GM23338 (cell line): Measurements from ENCODE around the gene NR3C1. TPM values are rescaled to one million over a fixed set of nuclear protein-coding genes. Genes with fewer than 3 reads are reported as not detected.
"Not testable (repeated sequence)": the region's sequence is repeated elsewhere in the genome, so short reads cannot be mapped to it uniquely, and the experiment has no call there.

Source experiments
- ATAC-seq: fragments of 200-7000 bp; cut with Tn5 transposase; 3 replicates; pipeline ENCODE4 v1.9.1; 2020
- DNase-seq: peaks from one replicate; pipeline ENCODE4 v3.0.0-alpha.2; 2015; ENCODE audit warnings: low spot score
- H2AFZ ChIP-seq: fragments of 200-600 bp; sonication (generic); 2 replicates; pipeline ENCODE4 v1.8.0; 2016; ENCODE audit warnings: antibody characterized with exemption, mild to moderate bottlenecking, moderate library complexity
- H3F3A ChIP-seq: fragments of 200-600 bp; sonication (generic); replicated peaks from 2 replicates; pipeline ENCODE4 v1.8.0; 2017; ENCODE audit warnings: antibody characterized with exemption, mixed run types, low read depth
- H3K27ac ChIP-seq: fragments of 200-600 bp; sonication (generic); 2 replicates; pipeline ENCODE4 v1.6.1; 2016; ENCODE audit warnings: low read depth
- H3K27me3 ChIP-seq: fragments of 200-600 bp; sonication (generic); 2 replicates; pipeline ENCODE4 v1.8.0; 2016; ENCODE audit warnings: mild to moderate bottlenecking, mixed run types, moderate library complexity; ENCODE audit not compliant: insufficient read depth
- H3K36me3 ChIP-seq: fragments of 200-600 bp; sonication (generic); 2 replicates; pipeline ENCODE4 v1.8.0; 2016; ENCODE audit warnings: mild to moderate bottlenecking; ENCODE audit not compliant: insufficient read depth
- H3K4me1 ChIP-seq: fragments of 200-600 bp; sonication (generic); 2 replicates; pipeline ENCODE4 v1.8.0; 2016; ENCODE audit warnings: mild to moderate bottlenecking, moderate library complexity; ENCODE audit not compliant: insufficient read depth
- H3K4me2 ChIP-seq: fragments of 200-600 bp; sonication (generic); 2 replicates; pipeline ENCODE4 v1.7.1; 2017; ENCODE audit warnings: mixed run types
- H3K4me3 ChIP-seq: fragments of 200-600 bp; sonication (generic); 2 replicates; pipeline ENCODE4 v1.6.1; 2016; ENCODE audit warnings: mixed run types
- H3K79me2 ChIP-seq: fragments of 200-600 bp; sonication (generic); replicated peaks from 2 replicates; pipeline ENCODE4 v1.8.0; 2017; ENCODE audit warnings: mild to moderate bottlenecking; ENCODE audit not compliant: insufficient read depth
- H3K9me2 ChIP-seq: fragments of 200-600 bp; sonication (generic); 2 replicates; pipeline ENCODE4 v1.8.0; 2017; ENCODE audit not compliant: insufficient read depth
- H4K20me1 ChIP-seq: fragments of 200-600 bp; sonication (generic); replicated peaks from 2 replicates; pipeline ENCODE4 v1.8.0; 2017; ENCODE audit warnings: mild to moderate bottlenecking; ENCODE audit not compliant: insufficient read depth
- H3K27ac Mint-ChIP-seq: 2 replicates; pipeline ENCODE4 v1.8.0; 2020; ENCODE audit warnings: inconsistent platforms, mild to moderate bottlenecking, moderate library complexity, mixed read lengths
- H3K27me3 Mint-ChIP-seq: 3 replicates; pipeline ENCODE4 v1.8.0; 2022; ENCODE audit warnings: low read depth, mild to moderate bottlenecking, moderate library complexity, mixed read lengths, inconsistent platforms; ENCODE audit not compliant: insufficient read depth, poor library complexity
- H3K36me3 Mint-ChIP-seq: 3 replicates; pipeline ENCODE4 v1.8.0; 2021; ENCODE audit warnings: low read depth, mild to moderate bottlenecking, inconsistent platforms, moderate library complexity, mixed read lengths
- H3K4me1 Mint-ChIP-seq: 3 replicates; pipeline ENCODE4 v1.8.0; 2020; ENCODE audit warnings: mild to moderate bottlenecking, inconsistent platforms, mixed read lengths
- H3K4me3 Mint-ChIP-seq: 3 replicates; pipeline ENCODE4 v1.8.0; 2021; ENCODE audit warnings: moderate library complexity, mild to moderate bottlenecking, inconsistent platforms, mixed read lengths
- H3K9me3 Mint-ChIP-seq: 3 replicates; pipeline ENCODE4 v1.8.0; 2020; ENCODE audit warnings: moderate library complexity, mild to moderate bottlenecking, inconsistent platforms, mixed read lengths
- CREB1 ChIP-seq: fragments of 250-450 bp; sonication (Bioruptor Pico); IDR thresholded peaks from 2 replicates; pipeline ENCODE4 v1.5.0; 2020; ENCODE audit warnings: low read depth, mild to moderate bottlenecking, moderate library complexity
- JUNB ChIP-seq: IDR thresholded peaks from one replicate; pipeline ENCODE4 v1.6.1; 2016; ENCODE audit warnings: antibody characterized with exemption; ENCODE audit not compliant: unreplicated experiment
- NANOG ChIP-seq: IDR thresholded peaks from 2 replicates; pipeline ENCODE4 v1.6.1; 2016; ENCODE audit warnings: antibody characterized with exemption, borderline replicate concordance
- ZNF114 ChIP-seq: fragments of 250-450 bp; sonication (Bioruptor Pico); IDR thresholded peaks from 2 replicates; pipeline ENCODE4 v1.5.0; 2020; ENCODE audit warnings: mild to moderate bottlenecking, moderate library complexity
- ZNF331 ChIP-seq: fragments of 250-450 bp; sonication (Bioruptor Pico); IDR thresholded peaks from 2 replicates; pipeline ENCODE4 v1.5.0; 2020; ENCODE audit warnings: low read depth, mild to moderate bottlenecking, moderate library complexity
- polyA plus RNA-seq: library from polyadenylated mRNA; unstranded; fragments of >200 nt; fragmentation: Nextera tagmentation; extraction: Ambion mirVana; gene quantifications from 2 replicates; pipeline ENCODE4 v1.2.1, GENCODE V29; 2016
- total RNA-seq: library from RNA; depleted of rRNA; stranded (reverse); fragments of >200 nt; shearing (Covaris generic); gene quantifications from 2 replicates; pipeline ENCODE4 v1.2.3, GENCODE V29; 2014
- TF ChIP-seq, protein P1 (sequence below), 2 experiments: fragments of 200-600 bp in 1 of 2; sonication (generic) in 1 of 2; conservative IDR thresholded peaks; 2 replicates each; pipeline versions ENCODE4 v1.5.1 to v1.6.1; 2016 to 2017; ENCODE audit warnings: antibody characterized with exemption in 2 of 2, low read depth in 2 of 2, mild to moderate bottlenecking in 2 of 2, moderate library complexity in 1 of 2

NR3C1 gene
- total and polyA plus RNA-seq, 2 experiments from 2014 or later: 1.2 to 4.6 TPM

DNA sequence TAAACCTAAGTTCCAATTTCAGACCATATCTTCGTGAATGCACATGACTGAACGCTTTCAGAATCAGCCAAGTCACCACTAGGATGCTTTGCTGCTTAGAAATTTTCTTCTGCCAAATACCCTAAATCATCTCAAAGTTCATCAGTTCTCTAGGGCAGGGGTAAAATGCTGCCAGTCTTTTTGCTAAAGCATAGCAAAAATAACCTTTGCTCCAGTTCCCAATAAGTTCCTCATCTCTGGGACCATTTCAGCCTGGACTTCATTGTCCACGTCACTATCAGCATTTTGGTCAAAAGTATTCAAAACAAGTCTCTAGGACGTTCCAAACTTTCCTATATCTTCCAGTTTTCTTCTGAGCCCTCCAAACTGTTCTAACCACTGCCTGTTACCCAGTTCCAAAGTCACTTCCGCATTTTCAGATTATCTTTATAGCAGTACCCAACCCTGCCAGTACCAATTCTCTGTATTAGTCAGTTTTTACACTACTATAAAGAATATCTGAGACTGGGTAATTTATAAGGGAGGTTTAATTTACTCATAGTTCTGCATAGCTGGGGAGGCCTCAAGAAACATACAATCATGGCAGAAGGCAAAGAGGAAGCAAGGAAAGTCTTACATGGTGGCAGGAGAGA is 74.8 kb downstream of the NR3C1 start:
- Histone ChIP-seq H3K9me2 (peaks cover 3% of the 10 kb centered on the region; the same call in 1 of the 2 replicates), H4K20me1 (no peaks in the 10 kb centered on the region), H3K27me3 (no peaks in the 10 kb centered on the region), H3K27ac (no peak overlapping the region), H3K4me1 (no peaks in the 10 kb centered on the region), H3K79me2 (no peaks in the 10 kb centered on the region), H2AFZ (no peak overlapping the region), H3K36me3 (no peaks in the 10 kb centered on the region), H3K4me2 (no peak overlapping the region), H3F3A (no peaks in the 10 kb centered on the region), H3K4me3 (no peak overlapping the region)
- Mint-ChIP-seq H3K27me3 (no peaks in the 10 kb centered on the region), H3K9me3 (peaks cover 14% of the 10 kb centered on the region), H3K27ac (no peak overlapping the region), H3K4me3 (no peak overlapping the region), H3K36me3 (peaks cover 25% of the 10 kb centered on the region), H3K4me1 (no peaks in the 10 kb centered on the region)
- ATAC-seq: no peak
- no peak for TF ChIP-seq ZNF114
- DNase-seq: no peak

DNA sequence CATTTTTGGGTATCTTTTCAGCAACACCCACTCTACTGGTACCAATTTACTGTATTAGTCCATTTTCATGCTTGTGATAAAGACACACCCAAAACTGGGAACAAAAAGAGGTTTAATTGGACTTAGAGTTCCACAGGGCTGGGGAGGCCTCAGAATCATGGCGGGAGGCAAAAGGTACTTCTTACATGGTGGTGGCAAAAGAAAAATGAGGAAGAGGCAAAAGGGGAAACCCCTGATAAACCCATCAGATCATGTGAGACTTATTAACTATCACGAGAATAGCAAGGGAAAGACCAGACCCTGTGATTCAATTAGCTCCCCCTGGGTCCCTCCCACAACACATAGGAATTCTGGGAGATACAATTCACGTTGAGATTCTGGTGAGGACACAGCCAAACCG is 78.4 kb downstream of the NR3C1 start:
- H3K9me2 ChIP-seq, H3K4me3 Mint-ChIP-seq, DNase-seq, H3F3A ChIP-seq, H3K27me3 ChIP-seq, ATAC-seq, H3K27me3 Mint-ChIP-seq, H3K4me3 ChIP-seq, H3K36me3 ChIP-seq, H3K4me1 Mint-ChIP-seq, H4K20me1 ChIP-seq, H3K27ac ChIP-seq, H3K4me2 ChIP-seq, H3K4me1 ChIP-seq, H2AFZ ChIP-seq, H3K79me2 ChIP-seq, H3K27ac Mint-ChIP-seq: not testable (repeated sequence)
- Mint-ChIP-seq H3K9me3 (peaks cover 14% of the 10 kb centered on the region), H3K36me3 (peaks cover 25% of the 10 kb centered on the region)

DNA sequence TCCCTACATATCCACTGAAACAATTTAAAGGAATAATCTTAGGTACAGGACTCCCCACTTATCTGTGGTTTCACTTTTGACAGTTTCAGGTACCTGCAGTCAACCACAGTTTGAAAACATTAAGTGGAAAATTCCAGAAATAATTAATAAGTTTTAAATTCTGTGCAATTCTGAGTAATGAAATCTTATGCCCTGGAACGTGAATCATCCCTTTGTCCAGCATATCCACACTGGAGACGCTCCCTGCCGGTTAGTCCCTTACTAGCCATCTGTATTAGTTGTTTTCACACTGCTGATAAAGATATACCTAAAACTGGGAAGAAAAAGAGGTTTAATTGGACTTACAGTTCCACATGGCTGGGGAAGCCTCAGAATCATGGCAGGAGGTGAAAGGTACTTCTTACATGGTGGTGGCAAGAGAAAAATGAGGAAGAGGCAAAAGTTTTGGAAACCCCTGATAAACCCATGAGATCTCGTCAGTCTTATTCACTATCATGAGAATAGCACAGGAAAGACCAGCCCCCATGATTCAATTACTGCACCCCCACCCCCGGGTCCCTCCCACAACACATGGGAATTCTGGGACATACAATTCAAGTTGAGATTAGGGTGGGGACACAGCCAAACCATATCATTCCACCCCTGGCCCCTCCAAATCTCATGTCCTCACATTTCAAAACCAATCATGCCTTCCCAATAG is 80.4 kb downstream of the NR3C1 start:
- H3K36me3 ChIP-seq, ATAC-seq, DNase-seq, H3K27me3 Mint-ChIP-seq, H3K4me1 Mint-ChIP-seq, H3K4me3 Mint-ChIP-seq, H4K20me1 ChIP-seq, H3K27me3 ChIP-seq, H3K27ac ChIP-seq, H3F3A ChIP-seq, H3K9me3 Mint-ChIP-seq, H3K9me2 ChIP-seq, H3K4me2 ChIP-seq, H3K4me1 ChIP-seq, H2AFZ ChIP-seq, H3K79me2 ChIP-seq, H3K27ac Mint-ChIP-seq, H3K4me3 ChIP-seq: not testable (repeated sequence)
- peaks cover 19% of the 10 kb centered on the region for H3K36me3 Mint-ChIP-seq

DNA sequence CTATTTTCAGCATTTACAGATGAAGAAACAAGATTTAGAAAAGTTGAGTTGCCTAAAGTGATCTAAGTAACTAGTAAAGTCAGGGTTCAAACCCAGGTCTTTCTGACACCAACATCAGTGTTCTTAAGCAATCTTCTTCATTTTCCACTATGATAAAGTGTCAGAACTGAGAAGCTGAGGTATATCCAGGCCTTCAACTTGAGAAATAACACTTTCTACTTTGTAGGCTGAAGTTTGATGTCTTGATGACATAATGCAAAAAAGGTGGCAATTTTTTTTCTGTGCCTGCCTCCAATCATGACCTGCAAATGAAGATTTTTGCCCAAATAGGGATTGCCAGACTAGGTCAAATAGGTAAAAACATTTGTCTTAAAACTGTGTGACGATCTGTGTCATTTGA is 81.3 kb downstream of the NR3C1 start:
- Mint-ChIP-seq H3K27me3 (no peaks in the 10 kb centered on the region), H3K9me3 (peaks cover 3% of the 10 kb centered on the region; the same call in 1 of the 3 replicates), H3K4me3 (no peak overlapping the region), H3K36me3 (peaks cover 10% of the 10 kb centered on the region), H3K4me1 (no peaks in the 10 kb centered on the region), H3K27ac (no peak overlapping the region)
- Histone ChIP-seq H3K9me2 (peaks cover 3% of the 10 kb centered on the region; the same call in 1 of the 2 replicates), H3K36me3 (no peaks in the 10 kb centered on the region), H4K20me1 (no peaks in the 10 kb centered on the region), H3K4me1 (no peaks in the 10 kb centered on the region), H3K27me3 (no peaks in the 10 kb centered on the region), H3F3A (no peaks in the 10 kb centered on the region), H3K4me3 (no peak overlapping the region), H3K27ac (no peak overlapping the region), H2AFZ (no peak overlapping the region), H3K79me2 (no peaks in the 10 kb centered on the region), H3K4me2 (no peak overlapping the region)
- DNase-seq (no peak), ATAC-seq (no peak)
- no peak for TF ChIP-seq NANOG
- TF ChIP-seq, protein P1, sequence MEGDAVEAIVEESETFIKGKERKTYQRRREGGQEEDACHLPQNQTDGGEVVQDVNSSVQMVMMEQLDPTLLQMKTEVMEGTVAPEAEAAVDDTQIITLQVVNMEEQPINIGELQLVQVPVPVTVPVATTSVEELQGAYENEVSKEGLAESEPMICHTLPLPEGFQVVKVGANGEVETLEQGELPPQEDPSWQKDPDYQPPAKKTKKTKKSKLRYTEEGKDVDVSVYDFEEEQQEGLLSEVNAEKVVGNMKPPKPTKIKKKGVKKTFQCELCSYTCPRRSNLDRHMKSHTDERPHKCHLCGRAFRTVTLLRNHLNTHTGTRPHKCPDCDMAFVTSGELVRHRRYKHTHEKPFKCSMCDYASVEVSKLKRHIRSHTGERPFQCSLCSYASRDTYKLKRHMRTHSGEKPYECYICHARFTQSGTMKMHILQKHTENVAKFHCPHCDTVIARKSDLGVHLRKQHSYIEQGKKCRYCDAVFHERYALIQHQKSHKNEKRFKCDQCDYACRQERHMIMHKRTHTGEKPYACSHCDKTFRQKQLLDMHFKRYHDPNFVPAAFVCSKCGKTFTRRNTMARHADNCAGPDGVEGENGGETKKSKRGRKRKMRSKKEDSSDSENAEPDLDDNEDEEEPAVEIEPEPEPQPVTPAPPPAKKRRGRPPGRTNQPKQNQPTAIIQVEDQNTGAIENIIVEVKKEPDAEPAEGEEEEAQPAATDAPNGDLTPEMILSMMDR (conservative IDR thresholded peaks at IDR 0.05; ENCODE audit: low read depth in 2 of 2): no peak
- no peak for TF ChIP-seq ZNF331 (CRISPR knock-in tag)
- no peak for TF ChIP-seq ZNF114
- no peak for TF ChIP-seq JUNB
- no peak for TF ChIP-seq CREB1 (CRISPR knock-in tag)
